D721Med (cell line): Measurements from ENCODE around the gene GALNS.
A peak's percentile ranks its signal among the peaks of the same experiment; 100 is the strongest.

Experiments used
- DNase-seq: peaks from one replicate; pipeline ENCODE4 v3.0.0; 2011; ENCODE audit warnings: low spot score; ENCODE audit not compliant: insufficient read length
- FAIRE-seq: peaks from 2 replicates; lab custom pipeline; 2011; peaks lifted over from hg19 to GRCh38; lab: Jason Lieb, UNC
- CTCF ChIP-seq: IDR thresholded peaks from 2 replicates; pipeline ENCODE4 v1.5.1; 2012; ENCODE audit warnings: mild to moderate bottlenecking, control low read depth; ENCODE audit not compliant: insufficient read depth; ENCODE audit errors: missing control alignments

Gene GALNS

GRCh38 chr16:88872650-88873331, 16.0 kb upstream of the GALNS start:
- no peak for TF ChIP-seq CTCF
- DNase-seq (no peak), FAIRE-seq (no peak)

- DNase-seq (no peak), FAIRE-seq (no peak)
- no peak for TF ChIP-seq CTCF
Observed at GRCh38 chr16:88871730-88872416, 15.1 kb upstream of the GALNS start.

- FAIRE-seq, result no peak
- DNase-seq, result no peak
- TF ChIP-seq CTCF, result no peak
Observed at GRCh38 chr16:88871349-88871702, 14.6 kb upstream of the GALNS start.

- FAIRE-seq (no peak), DNase-seq (peak; percentile 51)
- TF ChIP-seq CTCF, result no peak
Observed at GRCh38 chr16:88870608-88871348, 14.0 kb upstream of the GALNS start.

GRCh38 chr16:88869673-88869980, 12.9 kb upstream of the GALNS start:
- no peak for TF ChIP-seq CTCF
- FAIRE-seq, result no peak
- DNase-seq, result no peak

- FAIRE-seq, result no peak
- DNase-seq, result no peak
Observed at GRCh38 chr16:88868974-88869672, 12.4 kb upstream of the GALNS start.

More at GRCh38 chr16:88868974-88869672, 12.4 kb upstream of the GALNS start:
- TF ChIP-seq CTCF, result no peak
